A673 (cell line): ENCODE data around the gene VPS51.

Experiments used
- EZH2 ChIP-seq: fragments of 200-600 bp; sonication (generic); IDR thresholded peaks from 2 replicates; pipeline ENCODE4 v1.6.1; 2017; ENCODE audit warnings: borderline replicate concordance, low read depth, mild to moderate bottlenecking, mixed read lengths, antibody characterized with exemption, low read length; ENCODE audit not compliant: poor library complexity, severe bottlenecking
- TF ChIP-seq, protein P1 (sequence below): fragments of 300-800, 200-600 bp; sonication (generic); conservative IDR thresholded peaks from 2 replicates; pipeline ENCODE4 v1.5.1; 2017; ENCODE audit warnings: low read depth, mild to moderate bottlenecking, antibody characterized with exemption, low read length, moderate library complexity, mixed read lengths

- TF ChIP-seq, protein P1, sequence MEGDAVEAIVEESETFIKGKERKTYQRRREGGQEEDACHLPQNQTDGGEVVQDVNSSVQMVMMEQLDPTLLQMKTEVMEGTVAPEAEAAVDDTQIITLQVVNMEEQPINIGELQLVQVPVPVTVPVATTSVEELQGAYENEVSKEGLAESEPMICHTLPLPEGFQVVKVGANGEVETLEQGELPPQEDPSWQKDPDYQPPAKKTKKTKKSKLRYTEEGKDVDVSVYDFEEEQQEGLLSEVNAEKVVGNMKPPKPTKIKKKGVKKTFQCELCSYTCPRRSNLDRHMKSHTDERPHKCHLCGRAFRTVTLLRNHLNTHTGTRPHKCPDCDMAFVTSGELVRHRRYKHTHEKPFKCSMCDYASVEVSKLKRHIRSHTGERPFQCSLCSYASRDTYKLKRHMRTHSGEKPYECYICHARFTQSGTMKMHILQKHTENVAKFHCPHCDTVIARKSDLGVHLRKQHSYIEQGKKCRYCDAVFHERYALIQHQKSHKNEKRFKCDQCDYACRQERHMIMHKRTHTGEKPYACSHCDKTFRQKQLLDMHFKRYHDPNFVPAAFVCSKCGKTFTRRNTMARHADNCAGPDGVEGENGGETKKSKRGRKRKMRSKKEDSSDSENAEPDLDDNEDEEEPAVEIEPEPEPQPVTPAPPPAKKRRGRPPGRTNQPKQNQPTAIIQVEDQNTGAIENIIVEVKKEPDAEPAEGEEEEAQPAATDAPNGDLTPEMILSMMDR: no peak
- TF ChIP-seq EZH2: no peak
Observed at GRCh38 chr11:65147352-65148075, 51.5 kb downstream of the VPS51 start.
